GM18502 (cell line): ENCODE data around the gene GRAMD2A.

Experiments used
- ATAC-seq: cut with Tn5 transposase; IDR thresholded peaks from one replicate; pipeline ENCODE4 v1.9.1; 2021; ENCODE audit warnings: mild to moderate bottlenecking; ENCODE audit not compliant: unreplicated experiment, poor library complexity

Gene GRAMD2A

GRCh38 chr15:72141171-72142084, 56.2 kb downstream of the GRAMD2A start:
- ATAC-seq, result peak; percentile 100

- no peak for ATAC-seq
These were observed 57.5 kb downstream of the GRAMD2A start for GRCh38 chr15:72140088-72140487.

GRCh38 chr15:72139667-72140066, 57.9 kb downstream of the GRAMD2A start:
- no peak for ATAC-seq

- ATAC-seq, result no peak
These were observed 61.2 kb downstream of the GRAMD2A start for GRCh38 chr15:72136170-72137051.

GRCh38 chr15:72135719-72136118, 61.9 kb downstream of the GRAMD2A start:
- ATAC-seq, result no peak

- ATAC-seq, result no peak
These were observed 64.4 kb downstream of the GRAMD2A start for GRCh38 chr15:72133211-72133610.

- no peak for ATAC-seq
These were observed 65.7 kb downstream of the GRAMD2A start for GRCh38 chr15:72131922-72132321.

GRCh38 chr15:72130272-72130671, 67.3 kb downstream of the GRAMD2A start:
- no peak for ATAC-seq

- ATAC-seq, result no peak
These were observed 69.2 kb downstream of the GRAMD2A start for GRCh38 chr15:72128359-72128758.

GRCh38 chr15:72127724-72128322, 69.8 kb downstream of the GRAMD2A start:
- ATAC-seq, result no peak

- ATAC-seq, result no peak
These were observed 73.4 kb downstream of the GRAMD2A start for GRCh38 chr15:72124218-72124617.

- peak; percentile 69 for ATAC-seq
These were observed 79.3 kb downstream of the GRAMD2A start, which contains the start of the genes MYO9A and SENP8 for GRCh38 chr15:72118017-72118978. TSS of gene MYO9A (minus strand) at chr15:72118150. CDS start at chr15:72046563, 71,587 bp downstream. TSS of gene SENP8 (plus strand) at chr15:72118403. CDS start at chr15:72139624, 21,221 bp downstream.

- peak; percentile 75 for ATAC-seq
These were observed 80.0 kb downstream of the GRAMD2A start for GRCh38 chr15:72117486-72118016.

- ATAC-seq, result peak; percentile 12
These were observed 80.7 kb downstream of the GRAMD2A start for GRCh38 chr15:72116731-72117485.

- ATAC-seq, result no peak
These were observed 84.1 kb downstream of the GRAMD2A start for GRCh38 chr15:72113347-72114031.

GRCh38 chr15:72112805-72113204, 84.8 kb downstream of the GRAMD2A start:
- ATAC-seq, result no peak

GRCh38 chr15:72112116-72112515, 85.5 kb downstream of the GRAMD2A start:
- ATAC-seq, result no peak

GRCh38 chr15:72110355-72110754, 87.2 kb downstream of the GRAMD2A start:
- ATAC-seq, result no peak
